K562 (cell line): ENCODE data around the gene ATP9A. TPM values are rescaled to one million over a fixed set of nuclear protein-coding genes. Genes with fewer than 3 reads are reported as not detected.

Experiments
- ATAC-seq: fragments of 200-7000 bp; cut with Tn5 transposase; 3 replicates; pipeline ENCODE4 v1.9.1; 2020; ENCODE audit warnings: moderate library complexity
- BruUV-seq: library from RNA; stranded (reverse); fragments of 400-500 nt; replicated peaks from 2 replicates; lab custom pipeline; 2021; lab: Mats Ljungman, UMichigan
- CTCF ChIA-PET: fragments of 300-600 bp; formaldehyde crosslinking; extraction: SDS; loops from one replicate; lab custom pipeline; 2021; ENCODE audit warnings: low intra/inter-chr PET ratio; lab: Yijun Ruan, JAX
- POLR2A ChIA-PET: fragments of 300-600, 350-650 bp; sonication (Branson Sonifier 250); formaldehyde crosslinking; extraction: SDS; loops from one replicate; lab custom pipeline; 2021; ENCODE audit warnings: antibody characterized with exemption, inconsistent platforms; lab: Yijun Ruan, JAX
- DNase-seq, 4 experiments: peaks; one replicate each; pipeline versions ENCODE4 v3.0.0 to v3.0.0-alpha.2; 2011 to 2018; ENCODE audit warnings: low spot score in 3 of 4, mixed read lengths in 3 of 4; ENCODE audit errors: extremely low read depth in 1 of 4
- FAIRE-seq: peaks from 2 replicates; lab custom pipeline; 2011; peaks lifted over from hg19 to GRCh38; lab: Jason Lieb, UNC
- H2AFZ ChIP-seq: 2 replicates; pipeline ENCODE4 v1.6.0; 2011; ENCODE audit warnings: low read depth, low read length, control low read depth, inconsistent platforms
- H3K27ac ChIP-seq: fragments of 200-600 bp; 3 replicates; pipeline ENCODE4 v1.8.0; 2011; ENCODE audit warnings: low read depth, mild to moderate bottlenecking, control low read depth, inconsistent platforms, low read length, moderate library complexity, mixed read lengths; ENCODE audit errors: extremely low read depth
- H3K27me3 ChIP-seq, 2 experiments: fragments of 300-600 bp in 1 of 2; 2 replicates in 1 of 2; 3 replicates in 1 of 2; pipeline versions ENCODE4 v1.6.0 to v1.8.0; 2011; ENCODE audit warnings: inconsistent platforms in 2 of 2, low read length in 2 of 2, mild to moderate bottlenecking in 1 of 2, mixed read lengths in 1 of 2, moderate library complexity in 1 of 2; ENCODE audit not compliant: control insufficient read depth in 2 of 2, insufficient read depth in 2 of 2
- H3K36me3 ChIP-seq: fragments of 300-600 bp; 3 replicates; pipeline ENCODE4 v1.8.0; 2011; ENCODE audit warnings: mild to moderate bottlenecking, low read length, inconsistent platforms; ENCODE audit not compliant: control insufficient read depth, insufficient read depth
- H3K4me1 ChIP-seq, 2 experiments: fragments of 200-600 bp in 1 of 2; replicated peaks in 1 of 2; 2 replicates in 1 of 2; 3 replicates in 1 of 2; pipeline versions ENCODE4 v1.5.1 to v1.8.0; 2011; ENCODE audit warnings: inconsistent platforms in 2 of 2, low read length in 2 of 2, mild to moderate bottlenecking in 1 of 2, mixed read lengths in 1 of 2, moderate library complexity in 1 of 2; ENCODE audit not compliant: control insufficient read depth in 2 of 2, insufficient read depth in 2 of 2
- H3K4me2 ChIP-seq: 2 replicates; pipeline ENCODE4 v1.6.1; 2011; ENCODE audit warnings: low read length, control low read depth, inconsistent platforms, mixed read lengths; ENCODE audit not compliant: insufficient read depth
- H3K4me3 ChIP-seq: fragments of 200-600 bp; sonication (generic), shearing (Covaris generic); 2 replicates; pipeline ENCODE4 v1.5.1; 2016; ENCODE audit warnings: control low read depth, inconsistent platforms
- H3K79me2 ChIP-seq: fragments of 200-600 bp; 3 replicates; pipeline ENCODE4 v1.8.0; 2011; ENCODE audit warnings: low read length, inconsistent platforms; ENCODE audit not compliant: control insufficient read depth, insufficient read depth
- H3K9ac ChIP-seq, 2 experiments: 2 replicates each; pipeline versions ENCODE4 v1.6.0 to v1.6.1; 2011; ENCODE audit warnings: low read depth in 2 of 2, low read length in 2 of 2, control low read depth in 1 of 2, inconsistent platforms in 1 of 2, mild to moderate bottlenecking in 1 of 2, mixed read lengths in 1 of 2; ENCODE audit not compliant: insufficient read depth in 1 of 2
- H3K9me1 ChIP-seq: one replicate; pipeline ENCODE4 v1.6.0; 2011; ENCODE audit warnings: inconsistent platforms, mild to moderate bottlenecking, low read length, moderate library complexity; ENCODE audit not compliant: control insufficient read depth, insufficient read depth
- H3K9me3 ChIP-seq: replicated peaks from 2 replicates; pipeline ENCODE4 v1.5.1; 2011; ENCODE audit warnings: low read depth, low read length, inconsistent platforms; ENCODE audit not compliant: control insufficient read depth, insufficient read depth
- H4K20me1 ChIP-seq: replicated peaks from 2 replicates; pipeline ENCODE4 v1.6.1; 2011; ENCODE audit warnings: low read length, inconsistent platforms, mixed read lengths; ENCODE audit not compliant: control insufficient read depth, insufficient read depth
- CTCF ChIP-seq, 3 experiments: IDR thresholded peaks in 2 of 3; conservative IDR thresholded peaks in 1 of 3; 2 replicates each; pipeline ENCODE4 v1.5.1; 2011 to 2012; ENCODE audit warnings: low read length in 3 of 3, mild to moderate bottlenecking in 3 of 3, control low read depth in 2 of 3, improper control_type of control experiment in 1 of 3, inconsistent platforms in 1 of 3, low read depth in 1 of 3, mixed read lengths in 1 of 3, moderate library complexity in 1 of 3; ENCODE audit not compliant: insufficient read depth in 2 of 3
- EP400 ChIP-seq: fragments of 450-650 bp; IDR thresholded peaks from 2 replicates; pipeline ENCODE4 v1.6.1; 2017; ENCODE audit warnings: antibody characterized with exemption, mild to moderate bottlenecking, moderate library complexity
- FOXK1 ChIP-seq: sonication (generic); formaldehyde crosslinking; IDR thresholded peaks from 2 replicates; pipeline ENCODE4 v1.8.0; 2022; ENCODE audit warnings: missing genetic modification reagents, mild to moderate bottlenecking, borderline replicate concordance
- JUND ChIP-seq, 2 experiments: IDR thresholded peaks; 2 replicates in 1 of 2; 3 replicates in 1 of 2; pipeline ENCODE4 v1.6.1; 2011; ENCODE audit warnings: borderline replicate concordance in 2 of 2, low read depth in 2 of 2, low read length in 2 of 2, improper control_type of control experiment in 1 of 2, missing biosample characterization in 1 of 2, missing genetic modification characterization in 1 of 2, missing genetic modification reagents in 1 of 2
- NCOA2 ChIP-seq, 2 experiments: fragments of 450-650 bp; IDR thresholded peaks; 2 replicates each; pipeline ENCODE4 v1.6.1; 2018; ENCODE audit warnings: mild to moderate bottlenecking in 2 of 2, moderate library complexity in 1 of 2; ENCODE audit not compliant: partially characterized antibody in 2 of 2
- NFIX ChIP-seq: fragments of 250-450 bp; sonication (Bioruptor Pico); IDR thresholded peaks from 2 replicates; pipeline ENCODE4 v1.4.0; 2020; ENCODE audit warnings: low read depth, mild to moderate bottlenecking, moderate library complexity
- RAD21 ChIP-seq, 2 experiments: fragments of 250-450 bp in 1 of 2; fragments of 450-650 bp in 1 of 2; sonication (Bioruptor Pico) in 1 of 2; formaldehyde crosslinking in 1 of 2; IDR thresholded peaks in 1 of 2; conservative IDR thresholded peaks in 1 of 2; 2 replicates each; pipeline versions ENCODE4 v1.4.0 to v1.8.0; 2020 to 2022; ENCODE audit warnings: mild to moderate bottlenecking in 2 of 2, moderate library complexity in 1 of 2
- RHOXF2B ChIP-seq: fragments of 250-450 bp; sonication (Bioruptor Pico); conservative IDR thresholded peaks from 2 replicates; pipeline ENCODE4 v1.5.1; 2021
- SMARCA4 ChIP-seq: fragments of 450-650 bp; IDR thresholded peaks from 2 replicates; pipeline ENCODE4 v1.6.1; 2016
- TSC22D4 ChIP-seq: fragments of 450-650 bp; IDR thresholded peaks from 2 replicates; pipeline ENCODE4 v1.6.1; 2016; ENCODE audit warnings: missing genetic modification characterization, missing biosample characterization, control low read depth
- ZNF124 ChIP-seq: sonication (generic); formaldehyde crosslinking; IDR thresholded peaks from 2 replicates; pipeline ENCODE4 v1.8.1; 2022; ENCODE audit warnings: missing genetic modification reagents
- ZNF316 ChIP-seq: fragments of 450-650 bp; IDR thresholded peaks from 2 replicates; pipeline ENCODE4 v1.6.1; 2016
- ZNF395 ChIP-seq: fragments of 200-800 bp; sonication (Bioruptor generic); IDR thresholded peaks from 2 replicates; pipeline ENCODE4 v1.6.1; 2017; ENCODE audit warnings: missing genetic modification characterization, missing compliant biosample characterization
- ZNF785 ChIP-seq: fragments of 250-450 bp; sonication (Bioruptor Pico); IDR thresholded peaks from 2 replicates; pipeline ENCODE4 v1.4.0; 2020; ENCODE audit warnings: mild to moderate bottlenecking
- WGBS: fragments of 100-300 bp; shearing (Covaris generic); methylation state at CpG from one replicate; pipeline ENCODE4 v1.1.6; 2016; ENCODE audit warnings: low coverage, mixed read lengths; ENCODE audit not compliant: insufficient coverage; ENCODE audit errors: missing lambda C conversion rate; 5-methylcytosine and 5-hydroxymethylcytosine counted together
- in situ Hi-C: fragments of 300-500 bp; cut with MboI; formaldehyde crosslinking; loops from 4 replicates; pipeline ENCODE4 v1.15.0; 2018; ENCODE audit warnings: inconsistent platforms, mixed read lengths
- intact Hi-C: fragments of 100-400 bp; cut with micrococcal nuclease; formaldehyde crosslinking; loops from 2 replicates; pipeline ENCODE4 v1.14.2; 2022
- polyA plus RNA-seq, 8 experiments: library from polyadenylated mRNA; depleted of rRNA in 4 of 8; stranded (reverse) in 5 of 8; unstranded in 3 of 8; fragments of >200 nt; fragmentation: Nextera tagmentation in 2 of 8; fragmentation: Illumina TruSeq in 1 of 8; extraction: Ambion mirVana in 2 of 8; extraction: Trizol in 1 of 8; gene quantifications; 2 replicates each; pipeline versions ENCODE4 v1.2.1 to v1.2.3, GENCODE V29; 2011 to 2014; ENCODE audit warnings: inconsistent platforms in 1 of 8, missing spikeins in 1 of 8
- total RNA-seq, 7 experiments: library from RNA; depleted of rRNA in 6 of 7; stranded (reverse); fragments of >200 nt in 6 of 7; fragmentation: Illumina TruSeq in 2 of 7; extraction: Trizol in 2 of 7; gene quantifications; 2 replicates each; pipeline versions ENCODE4 v1.2.1 to v1.2.3, GENCODE V29; 2011 to 2021; ENCODE audit warnings: low replicate concordance in 1 of 7

ATP9A gene
- total and polyA plus RNA-seq, 9 of the 15 experiments (the other 6 are each of a cell fraction or from before 2014, with no cell fraction given) = 0.18 to 0.62 (median 0.29) TPM

GRCh38 chr20:51616060-51616459 is 152.1 kb downstream of the ATP9A start:
- no TSS peak for BruUV-seq
- no peak overlapping the region for H2AFZ ChIP-seq
- FAIRE-seq = peak; percentile 69
- no peaks in the 10 kb centered on the region for H3K9me1 ChIP-seq
- H3K4me1 ChIP-seq = peaks cover 11 to 12% of the 10 kb centered on the region in 2 experiments; a peak in 4 of 5 replicates
- no peaks in the 10 kb centered on the region for H3K79me2 ChIP-seq
- in situ Hi-C loops = no loop called here
- ChIA-PET CTCF (interaction anchor here (0.7 kb wide), 1 partner anchor 21 kb away, joined by 3 read pairs; no protein-coding TSS in a partner anchor), POLR2A (interaction anchor here (0.6 kb wide), 2 partner anchors 241 to 824 kb away, joined by 3 read pairs; no protein-coding TSS in a partner anchor)
- H3K27ac ChIP-seq = no peak overlapping the region
- no peak for TF ChIP-seq RHOXF2B
- TF ChIP-seq CTCF (IDR thresholded peaks at IDR 0.05 in 2 of 3, conservative IDR thresholded peaks at IDR 0.05 in 1 of 3; ENCODE audit: insufficient read depth in 2 of 3, low read depth in 1 of 3, low read length in 3 of 3) = peak in 2 of 3 experiments; percentile 21 to 26; a peak in 3 of 6 replicates
- TF ChIP-seq ZNF316 = no peak
- TF ChIP-seq EP400 = no peak
- TF ChIP-seq TSC22D4 = no peak
- 0 out of 4 replicates have a peak, but pooled peaks of 1 of the 2 experiments have one; percentile 12 for TF ChIP-seq RAD21 (CRISPR knock-in tag; conservative IDR thresholded peaks at IDR 0.05 in 1 of 2, IDR thresholded peaks at IDR 0.05 in 1 of 2)
- TF ChIP-seq ZNF785 (CRISPR knock-in tag) = no peak
- no peak for TF ChIP-seq NFIX (CRISPR knock-in tag)
- TF ChIP-seq JUND (IDR thresholded peaks at IDR 0.05; ENCODE audit: borderline replicate concordance, low read depth, low read length) = no peak
- no peak for TF ChIP-seq JUND (tag; IDR thresholded peaks at IDR 0.05; ENCODE audit: borderline replicate concordance, low read depth, low read length)
- no peak for TF ChIP-seq ZNF395 (CRISPR knock-in tag)
- TF ChIP-seq ZNF124 (CRISPR knock-in tag) = no peak
- no peak for TF ChIP-seq FOXK1 (CRISPR knock-in tag)
- no peak for TF ChIP-seq NCOA2 (IDR thresholded peaks at IDR 0.05; ENCODE audit: partially characterized antibody in 2 of 2)
- TF ChIP-seq SMARCA4 = no peak
- H3K9me3 ChIP-seq = no peaks in the 10 kb centered on the region
- DNase-seq = no peak
- peaks cover 15 to 22% of the 10 kb centered on the region in 2 experiments for H3K27me3 ChIP-seq
- H3K9ac ChIP-seq = no peak overlapping the region
- ATAC-seq = peak; percentile 46; the same call in 2 of the 3 replicates
- intact Hi-C loops = loop anchor here (2.0 kb wide), 1 partner anchor 243 kb away; no protein-coding TSS in a partner anchor
- no peak overlapping the region for H3K4me3 ChIP-seq
- no peaks in the 10 kb centered on the region for H3K36me3 ChIP-seq
- H3K4me2 ChIP-seq = no peak overlapping the region
- 74% methylated on average over 3 of the region's 3 CpGs for WGBS
- no peaks in the 10 kb centered on the region for H4K20me1 ChIP-seq
